NCI-H2196 (cell line): ENCODE results near the gene RASD2.

ENCODE experiments used
- DNase-seq: peaks from one replicate; lab custom pipeline; 2025; ENCODE audit not compliant: unreplicated experiment; lab: John Stamatoyannopoulos, UW

The RASD2 gene

GRCh38 chr22:35580351-35581022 is 39.9 kb downstream of the RASD2 start:
- no peak for DNase-seq

GRCh38 chr22:35581023-35581413 is 40.4 kb downstream of the RASD2 start:
- DNase-seq = no peak

- no peak for DNase-seq
Measured at GRCh38 chr22:35582218-35582860, 41.7 kb downstream of the RASD2 start.

- peak; percentile 52 for DNase-seq
Measured at GRCh38 chr22:35582861-35583670, 42.4 kb downstream of the RASD2 start.

GRCh38 chr22:35586771-35587170 is 46.1 kb downstream of the RASD2 start:
- no peak for DNase-seq

GRCh38 chr22:35587447-35587870 is 46.8 kb downstream of the RASD2 start:
- DNase-seq = peak; percentile 29

- DNase-seq = no peak
Measured at GRCh38 chr22:35587896-35588295, 47.3 kb downstream of the RASD2 start.

GRCh38 chr22:35589071-35589755 is 48.6 kb downstream of the RASD2 start:
- no peak for DNase-seq

- DNase-seq = no peak
Measured at GRCh38 chr22:35589756-35590093, 49.1 kb downstream of the RASD2 start.

- DNase-seq = no peak
Measured at GRCh38 chr22:35590634-35591295, 50.1 kb downstream of the RASD2 start.

GRCh38 chr22:35591714-35592417 is 51.2 kb downstream of the RASD2 start:
- DNase-seq = no peak

GRCh38 chr22:35592418-35592967 is 51.9 kb downstream of the RASD2 start:
- DNase-seq = no peak

- no peak for DNase-seq
Measured at GRCh38 chr22:35593071-35593890, 52.6 kb downstream of the RASD2 start.

GRCh38 chr22:35593891-35594470 is 53.4 kb downstream of the RASD2 start:
- no peak for DNase-seq

GRCh38 chr22:35594686-35595085 is 54.1 kb downstream of the RASD2 start:
- DNase-seq = no peak

GRCh38 chr22:35596821-35597220 is 56.2 kb downstream of the RASD2 start:
- no peak for DNase-seq

- DNase-seq = no peak
Measured at GRCh38 chr22:35597692-35598395, 57.2 kb downstream of the RASD2 start.

- no peak for DNase-seq
Measured at GRCh38 chr22:35598396-35598710, 57.7 kb downstream of the RASD2 start.
